ENCODE measurements around the gene MAGI2. TPM values are rescaled to one million over a fixed set of nuclear protein-coding genes. Genes with fewer than 3 reads are reported as not detected.
"Not testable (repeated sequence)": the region's sequence is repeated elsewhere in the genome, so short reads cannot be mapped to it uniquely, and the experiment has no call there.

Gene MAGI2
- polyA plus RNA-seq, 3 donors, result 0.03 to 0.11 TPM; not detected in 1

DNA sequence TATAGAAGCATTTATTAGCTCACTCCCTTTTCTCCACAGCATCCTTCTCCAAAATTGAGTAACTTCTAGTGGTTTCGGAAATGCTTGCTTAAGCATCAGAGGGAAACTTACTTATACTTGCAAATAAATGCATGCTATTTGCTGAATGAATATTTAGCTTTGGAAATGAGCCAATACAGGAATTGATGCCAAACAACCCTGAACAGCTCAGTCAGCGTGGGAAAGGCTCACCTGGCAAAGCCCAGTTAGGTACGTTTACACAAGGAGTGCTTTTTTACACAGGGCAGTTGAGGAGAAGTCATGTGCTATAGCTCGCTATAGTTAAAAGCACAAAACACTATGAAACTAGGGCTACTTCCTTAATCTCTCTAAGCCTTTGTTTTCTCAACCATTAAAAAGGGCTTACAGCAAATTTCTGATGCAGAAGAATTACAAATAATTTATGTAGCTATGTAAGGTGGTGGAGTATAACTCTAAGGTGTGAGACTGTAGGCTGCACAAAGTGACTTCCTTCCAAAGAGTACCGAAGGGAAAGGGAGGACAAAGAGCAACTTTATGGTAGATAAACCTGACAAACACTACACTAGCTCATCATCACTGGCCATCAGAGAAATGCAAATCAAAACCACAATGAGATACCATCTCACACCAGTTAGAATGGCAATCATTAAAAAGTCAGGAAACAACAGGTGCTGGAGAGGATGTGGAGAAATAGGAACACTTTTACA, 1156.7 kb downstream of the MAGI2 start:
- H3K36me3 ChIP-seq (replicated peaks in 1 of 2; ENCODE audit: control insufficient read depth in 1 of 2, insufficient read depth in 2 of 2, low read length in 2 of 2), result no peaks in the 10 kb centered on the region
- Mint-ChIP-seq H3K9me3 (peaks cover 0 to 9% (median 2%) of the 10 kb centered on the region in 7 donors), H3K4me3 (no peak overlapping the region), H3K36me3 (no peaks in the 10 kb centered on the region), H3K27me3 (ENCODE audit: low read depth in 3 of 3) (peaks cover 0 to 2% (median 0%) of the 10 kb centered on the region in 3 donors), H3K27ac (no peak overlapping the region), H3K4me1 (no peaks in the 10 kb centered on the region)
- no peaks in the 10 kb centered on the region for H4K20me1 ChIP-seq (ENCODE audit: insufficient read depth, low read length)
- no peak for DNase-seq
- H2AFZ ChIP-seq (ENCODE audit: insufficient read depth, low read depth, low read length, poor library complexity, severe bottlenecking), result no peak overlapping the region
- H3K9me3 ChIP-seq (replicated peaks in 1 of 2; ENCODE audit: control insufficient read depth in 1 of 2, insufficient read depth in 1 of 2, low read length in 2 of 2), result peaks cover 0 to 2% of the 10 kb centered on the region in 2 donors
- H3K9ac ChIP-seq (ENCODE audit: insufficient read depth, low read length, poor library complexity, severe bottlenecking), result no peak overlapping the region
- WGBS (ENCODE audit: insufficient coverage), result 67% methylated on average over 1 of the region's 5 CpGs
- no peak overlapping the region for H3K27ac ChIP-seq (ENCODE audit: low read depth in 1 of 2, low read length in 2 of 2)
- intact Hi-C loops (cut with micrococcal nuclease), result no loop called here
- no peak overlapping the region for H3K4me2 ChIP-seq (replicated peaks; ENCODE audit: extremely low read depth, low read length, poor library complexity, severe bottlenecking)
- no peak for TF ChIP-seq CTCF (IDR thresholded peaks at IDR 0.05)
- no peaks in the 10 kb centered on the region for H3K27me3 ChIP-seq (ENCODE audit: control insufficient read depth in 2 of 2, insufficient read depth in 2 of 2, low read length in 2 of 2)
- H3K79me2 ChIP-seq (ENCODE audit: insufficient read depth, low read length), result no peaks in the 10 kb centered on the region
- H3K4me1 ChIP-seq (ENCODE audit: control insufficient read depth in 1 of 2, insufficient read depth in 2 of 2, low read length in 2 of 2), result no peaks in the 10 kb centered on the region
- no peak overlapping the region for H3K4me3 ChIP-seq (replicated peaks in 1 of 3; ENCODE audit: low read depth in 2 of 3, low read length in 3 of 3)

- no peak for TF ChIP-seq CTCF (IDR thresholded peaks at IDR 0.05)
- Mint-ChIP-seq H3K27me3 (ENCODE audit: low read depth in 3 of 3) (peaks cover 0 to 2% (median 0%) of the 10 kb centered on the region in 3 donors), H3K4me3 (no peak overlapping the region), H3K4me1 (no peaks in the 10 kb centered on the region), H3K9me3 (peaks cover 0 to 9% (median 3%) of the 10 kb centered on the region in 7 donors), H3K27ac (no peak overlapping the region), H3K36me3 (no peaks in the 10 kb centered on the region)
- H2AFZ ChIP-seq (ENCODE audit: insufficient read depth, low read depth, low read length, poor library complexity, severe bottlenecking), result no peak overlapping the region
- no peaks in the 10 kb centered on the region for H3K36me3 ChIP-seq (replicated peaks in 1 of 2; ENCODE audit: control insufficient read depth in 1 of 2, insufficient read depth in 2 of 2, low read length in 2 of 2)
- no peak overlapping the region for H3K27ac ChIP-seq (ENCODE audit: low read depth in 1 of 2, low read length in 2 of 2)
- no peak overlapping the region for H3K4me3 ChIP-seq (replicated peaks in 1 of 3; ENCODE audit: low read depth in 2 of 3, low read length in 3 of 3)
- DNase-seq, result no peak
- no peaks in the 10 kb centered on the region for H3K4me1 ChIP-seq (ENCODE audit: control insufficient read depth in 1 of 2, insufficient read depth in 2 of 2, low read length in 2 of 2)
- H4K20me1 ChIP-seq (ENCODE audit: insufficient read depth, low read length), result no peaks in the 10 kb centered on the region
- no peaks in the 10 kb centered on the region for H3K79me2 ChIP-seq (ENCODE audit: insufficient read depth, low read length)
- intact Hi-C loops (cut with micrococcal nuclease), result no loop called here
- no peak overlapping the region for H3K4me2 ChIP-seq (replicated peaks; ENCODE audit: extremely low read depth, low read length, poor library complexity, severe bottlenecking)
- 96% methylated on average over 2 of the region's 2 CpGs for WGBS (ENCODE audit: insufficient coverage)
- H3K27me3 ChIP-seq (ENCODE audit: control insufficient read depth in 2 of 2, insufficient read depth in 2 of 2, low read length in 2 of 2), result no peaks in the 10 kb centered on the region
- no peak overlapping the region for H3K9ac ChIP-seq (ENCODE audit: insufficient read depth, low read length, poor library complexity, severe bottlenecking)
- H3K9me3 ChIP-seq (replicated peaks in 1 of 2; ENCODE audit: control insufficient read depth in 1 of 2, insufficient read depth in 1 of 2, low read length in 2 of 2), result peaks cover 0 to 2% of the 10 kb centered on the region in 2 donors
Observed at GRCh38 chr7:78296046-78296597, 1157.3 kb downstream of the MAGI2 start.

- no CpG with 5 or more reads among the region's 3 CpGs for WGBS (ENCODE audit: insufficient coverage)
- H3K4me1 Mint-ChIP-seq; H3K4me3 Mint-ChIP-seq; intact Hi-C loops (cut with micrococcal nuclease); H3K9ac ChIP-seq (ENCODE audit: insufficient read depth, low read length, poor library complexity, severe bottlenecking); H3K9me3 ChIP-seq (replicated peaks in 1 of 2; ENCODE audit: control insufficient read depth in 1 of 2, insufficient read depth in 1 of 2, low read length in 2 of 2); H2AFZ ChIP-seq (ENCODE audit: insufficient read depth, low read depth, low read length, poor library complexity, severe bottlenecking); H3K36me3 Mint-ChIP-seq; H3K4me2 ChIP-seq (replicated peaks; ENCODE audit: extremely low read depth, low read length, poor library complexity, severe bottlenecking); H4K20me1 ChIP-seq (ENCODE audit: insufficient read depth, low read length); H3K4me3 ChIP-seq (replicated peaks in 1 of 3; ENCODE audit: low read depth in 2 of 3, low read length in 3 of 3); H3K27me3 ChIP-seq (ENCODE audit: control insufficient read depth in 2 of 2, insufficient read depth in 2 of 2, low read length in 2 of 2); H3K79me2 ChIP-seq (ENCODE audit: insufficient read depth, low read length); H3K27me3 Mint-ChIP-seq (ENCODE audit: low read depth in 3 of 3); H3K36me3 ChIP-seq (replicated peaks in 1 of 2; ENCODE audit: control insufficient read depth in 1 of 2, insufficient read depth in 2 of 2, low read length in 2 of 2); H3K4me1 ChIP-seq (ENCODE audit: control insufficient read depth in 1 of 2, insufficient read depth in 2 of 2, low read length in 2 of 2); H3K27ac Mint-ChIP-seq; H3K27ac ChIP-seq (ENCODE audit: low read depth in 1 of 2, low read length in 2 of 2); DNase-seq: not testable (repeated sequence)
- peaks cover 2 to 11% (median 8%) of the 10 kb centered on the region in 7 donors for H3K9me3 Mint-ChIP-seq
Observed at GRCh38 chr7:78289471-78289870, 1164.0 kb downstream of the MAGI2 start.

All from CD14-positive monocyte (primary cell).